H9 (cell line): ENCODE results near the gene BMPR1A. TPM values are rescaled to one million over a fixed set of nuclear protein-coding genes. Genes with fewer than 3 reads are reported as not detected.

Experiments used
- DNase-seq: peaks from one replicate; pipeline ENCODE4 v3.0.0-alpha.2; 2017
- H2AFZ ChIP-seq: one replicate; pipeline ENCODE4 v1.6.1; 2013; ENCODE audit warnings: mild to moderate bottlenecking, low read length, control low read depth, moderate library complexity
- H2AK5ac ChIP-seq: 2 replicates; pipeline ENCODE4 v1.6.1; 2013; ENCODE audit warnings: low read length, control low read depth, mixed read lengths; ENCODE audit not compliant: insufficient read length
- H2BK120ac ChIP-seq: one replicate; pipeline ENCODE4 v1.6.1; 2013; ENCODE audit warnings: low read depth, mild to moderate bottlenecking, low read length, control low read depth, inconsistent platforms; ENCODE audit not compliant: poor library complexity, severe bottlenecking
- H2BK12ac ChIP-seq: 2 replicates; pipeline ENCODE4 v1.6.1; 2013; ENCODE audit warnings: low read length, control low read depth, mixed read lengths, low read depth; ENCODE audit not compliant: insufficient read length
- H2BK15ac ChIP-seq: 2 replicates; pipeline ENCODE4 v1.6.1; 2013; ENCODE audit warnings: low read depth, low read length, control low read depth
- H2BK20ac ChIP-seq: one replicate; pipeline ENCODE4 v1.6.1; 2013; ENCODE audit warnings: low read depth, mild to moderate bottlenecking, low read length, control low read depth, inconsistent platforms; ENCODE audit not compliant: poor library complexity, severe bottlenecking
- H2BK5ac ChIP-seq: 2 replicates; pipeline ENCODE4 v1.6.1; 2013; ENCODE audit warnings: low read length, control low read depth, mixed read lengths; ENCODE audit not compliant: insufficient read length
- H3K14ac ChIP-seq: 2 replicates; pipeline ENCODE4 v1.6.1; 2013; ENCODE audit warnings: low read length, control low read depth; ENCODE audit not compliant: insufficient read depth
- H3K18ac ChIP-seq: 2 replicates; pipeline ENCODE4 v1.6.1; 2013; ENCODE audit warnings: low read depth, mild to moderate bottlenecking, mixed read lengths, low read length, control low read depth; ENCODE audit not compliant: insufficient read length
- H3K23ac ChIP-seq: 2 replicates; pipeline ENCODE4 v1.6.1; 2013; ENCODE audit warnings: low read length, control low read depth, mixed read lengths, low read depth; ENCODE audit not compliant: insufficient read length
- H3K23me2 ChIP-seq: 2 replicates; pipeline ENCODE4 v1.6.1; 2013; ENCODE audit warnings: low read depth, mild to moderate bottlenecking, mixed read lengths, low read length, control low read depth; ENCODE audit not compliant: insufficient read length, poor library complexity, severe bottlenecking
- H3K27ac ChIP-seq: 2 replicates; pipeline ENCODE4 v1.5.1; 2013; ENCODE audit warnings: low read length, control low read depth, mixed read lengths, low read depth; ENCODE audit not compliant: insufficient read length
- H3K27me3 ChIP-seq: 2 replicates; pipeline ENCODE4 v1.6.1; 2013; ENCODE audit warnings: low read length, control low read depth, inconsistent platforms; ENCODE audit not compliant: insufficient read depth
- H3K4ac ChIP-seq: 2 replicates; pipeline ENCODE4 v1.6.1; 2013; ENCODE audit warnings: low read depth, mild to moderate bottlenecking, control low read depth, inconsistent platforms, low read length, moderate library complexity
- H3K4me1 ChIP-seq: 2 replicates; pipeline ENCODE4 v1.6.1; 2013; ENCODE audit warnings: low read length, control low read depth, inconsistent platforms; ENCODE audit not compliant: insufficient read depth
- H3K4me2 ChIP-seq: 2 replicates; pipeline ENCODE4 v1.6.1; 2013; ENCODE audit warnings: low read length, control low read depth, mixed read lengths; ENCODE audit not compliant: insufficient read length, insufficient read depth
- H3K56ac ChIP-seq: 2 replicates; pipeline ENCODE4 v1.6.1; 2013; ENCODE audit warnings: low read depth, mild to moderate bottlenecking, mixed read lengths, low read length, control low read depth; ENCODE audit not compliant: insufficient read length
- H3K79me1 ChIP-seq: 2 replicates; pipeline ENCODE4 v1.6.1; 2013; ENCODE audit warnings: low read depth, mild to moderate bottlenecking, moderate library complexity, low read length, control low read depth, inconsistent platforms; ENCODE audit not compliant: insufficient read depth, poor library complexity, severe bottlenecking
- H3K79me2 ChIP-seq: 2 replicates; pipeline ENCODE4 v1.6.1; 2013; ENCODE audit warnings: low read length, control low read depth, inconsistent platforms; ENCODE audit not compliant: insufficient read depth
- H3K9ac ChIP-seq: 2 replicates; pipeline ENCODE4 v1.6.1; 2013; ENCODE audit warnings: low read length, control low read depth, mixed read lengths; ENCODE audit not compliant: insufficient read length; ENCODE audit errors: extremely low read depth
- H3K9me3 ChIP-seq: one replicate; pipeline ENCODE4 v1.6.1; 2013; ENCODE audit warnings: low read depth, low read length, inconsistent platforms; ENCODE audit not compliant: control insufficient read depth
- H3T11ph ChIP-seq: one replicate; pipeline ENCODE4 v1.6.1; 2013; ENCODE audit warnings: mild to moderate bottlenecking, low read length, control low read depth, inconsistent platforms
- H4K20me1 ChIP-seq: one replicate; pipeline ENCODE4 v1.6.1; 2013; ENCODE audit not compliant: control insufficient read depth, insufficient read length, insufficient read depth
- H4K5ac ChIP-seq: 2 replicates; pipeline ENCODE4 v1.6.1; 2013; ENCODE audit warnings: low read depth, mild to moderate bottlenecking, mixed read lengths, low read length, control low read depth; ENCODE audit not compliant: insufficient read length
- H4K8ac ChIP-seq: replicated peaks from 2 replicates; pipeline ENCODE4 v1.6.1; 2013; ENCODE audit warnings: low read length, control low read depth, mixed read lengths, low read depth; ENCODE audit not compliant: insufficient read length
- H4K91ac ChIP-seq: 2 replicates; pipeline ENCODE4 v1.6.1; 2013; ENCODE audit warnings: low read depth, mild to moderate bottlenecking, moderate library complexity, mixed read lengths, low read length, control low read depth; ENCODE audit not compliant: insufficient read length
- H3K27ac Mint-ChIP-seq, 3 experiments: 2 replicates in 2 of 3; 3 replicates in 1 of 3; pipeline ENCODE4 v1.8.0; 2020 to 2021; ENCODE audit warnings: mixed read lengths in 3 of 3, mild to moderate bottlenecking in 1 of 3, moderate library complexity in 1 of 3
- H3K27me3 Mint-ChIP-seq: 2 replicates; pipeline ENCODE4 v1.8.0; 2021; ENCODE audit warnings: low read depth, mild to moderate bottlenecking, moderate library complexity, mixed read lengths
- H3K36me3 Mint-ChIP-seq, 3 experiments: 2 replicates in 2 of 3; 3 replicates in 1 of 3; pipeline ENCODE4 v1.8.0; 2020 to 2021; ENCODE audit warnings: low read depth in 3 of 3, mixed read lengths in 3 of 3; ENCODE audit not compliant: insufficient read depth in 1 of 3
- H3K4me1 Mint-ChIP-seq, 2 experiments: 2 replicates each; pipeline ENCODE4 v1.8.0; 2020; ENCODE audit warnings: mixed read lengths in 2 of 2
- H3K4me3 Mint-ChIP-seq, 2 experiments: 2 replicates in 1 of 2; 3 replicates in 1 of 2; pipeline ENCODE4 v1.8.0; 2020 to 2021; ENCODE audit warnings: mild to moderate bottlenecking in 2 of 2, mixed read lengths in 2 of 2, moderate library complexity in 1 of 2
- H3K9me3 Mint-ChIP-seq, 2 experiments: 2 replicates in 1 of 2; 3 replicates in 1 of 2; pipeline ENCODE4 v1.8.0; 2020; ENCODE audit warnings: mild to moderate bottlenecking in 2 of 2, mixed read lengths in 2 of 2, moderate library complexity in 1 of 2
- WGBS: extraction: QIAGEN DNeasy Blood & Tissue Kit; methylation state at CpG from one replicate; pipeline ENCODE4 v1.1.7; 2013; ENCODE audit warnings: missing lambda C conversion rate, low lambda C conversion rate, mixed read lengths; ENCODE audit not compliant: insufficient read length; ENCODE audit errors: extremely low coverage; 5-methylcytosine and 5-hydroxymethylcytosine counted together
- total RNA-seq: library from RNA; stranded (reverse); gene quantifications from 2 replicates; pipeline ENCODE4 v1.2.1, GENCODE V29; 2021
- TF ChIP-seq, protein P1 (sequence below): fragments of 200-600 bp; sonication (generic); conservative IDR thresholded peaks from 3 replicates; pipeline ENCODE4 v1.8.0; 2021; ENCODE audit warnings: antibody characterized with exemption, mild to moderate bottlenecking

Gene BMPR1A
- total RNA-seq, 1 experiment from 2014 or later = 138 TPM

DNA sequence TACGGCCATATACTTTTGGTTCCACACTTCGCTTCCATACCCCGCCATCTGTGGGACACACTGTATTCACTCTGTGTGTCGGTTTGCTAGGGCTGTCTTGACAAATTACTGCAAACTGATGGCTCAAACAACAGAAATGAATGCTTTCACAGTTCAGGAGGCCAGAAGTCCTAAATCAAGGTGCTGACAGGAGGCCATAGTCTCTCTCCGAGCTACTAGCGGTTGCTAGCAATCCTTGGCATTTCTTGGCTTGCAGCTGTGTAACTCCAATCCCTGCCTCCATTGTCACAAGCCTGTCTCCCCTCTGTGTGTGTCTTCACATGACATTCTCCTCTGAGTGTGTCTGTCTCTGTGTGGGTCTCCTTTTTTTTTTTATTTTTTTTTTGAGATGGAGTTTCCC is 28.9 kb upstream of the BMPR1A start:
- H2AK5ac ChIP-seq = no peak overlapping the region
- no peak overlapping the region for H2BK5ac ChIP-seq
- no peaks in the 10 kb centered on the region for H3K79me1 ChIP-seq
- no peak overlapping the region for H2AFZ ChIP-seq
- Mint-ChIP-seq H3K27me3 (peaks cover 10% of the 10 kb centered on the region; the same call in 1 of the 2 replicates), H3K4me1 (no peaks in the 10 kb centered on the region), H3K36me3 (no peaks in the 10 kb centered on the region), H3K4me3 (no peak overlapping the region), H3K9me3 (no peaks in the 10 kb centered on the region), H3K27ac (no peak overlapping the region)
- H3T11ph ChIP-seq = no peak overlapping the region
- no peak overlapping the region for H4K91ac ChIP-seq
- no peak overlapping the region for H4K5ac ChIP-seq
- H4K8ac ChIP-seq = no peak overlapping the region
- H3K79me2 ChIP-seq = no peaks in the 10 kb centered on the region
- H3K4ac ChIP-seq = no peak overlapping the region
- no peaks in the 10 kb centered on the region for H3K27me3 ChIP-seq
- no peak overlapping the region for H3K18ac ChIP-seq
- H2BK12ac ChIP-seq = no peak overlapping the region
- H3K4me1 ChIP-seq = no peaks in the 10 kb centered on the region
- no CpG with 5 or more reads among the region's 6 CpGs for WGBS
- DNase-seq = no peak
- no peaks in the 10 kb centered on the region for H4K20me1 ChIP-seq
- H3K9me3 ChIP-seq = no peaks in the 10 kb centered on the region
- H3K23ac ChIP-seq = no peak overlapping the region
- no peak overlapping the region for H2BK15ac ChIP-seq
- H3K14ac ChIP-seq = no peak overlapping the region
- TF ChIP-seq, protein P1, sequence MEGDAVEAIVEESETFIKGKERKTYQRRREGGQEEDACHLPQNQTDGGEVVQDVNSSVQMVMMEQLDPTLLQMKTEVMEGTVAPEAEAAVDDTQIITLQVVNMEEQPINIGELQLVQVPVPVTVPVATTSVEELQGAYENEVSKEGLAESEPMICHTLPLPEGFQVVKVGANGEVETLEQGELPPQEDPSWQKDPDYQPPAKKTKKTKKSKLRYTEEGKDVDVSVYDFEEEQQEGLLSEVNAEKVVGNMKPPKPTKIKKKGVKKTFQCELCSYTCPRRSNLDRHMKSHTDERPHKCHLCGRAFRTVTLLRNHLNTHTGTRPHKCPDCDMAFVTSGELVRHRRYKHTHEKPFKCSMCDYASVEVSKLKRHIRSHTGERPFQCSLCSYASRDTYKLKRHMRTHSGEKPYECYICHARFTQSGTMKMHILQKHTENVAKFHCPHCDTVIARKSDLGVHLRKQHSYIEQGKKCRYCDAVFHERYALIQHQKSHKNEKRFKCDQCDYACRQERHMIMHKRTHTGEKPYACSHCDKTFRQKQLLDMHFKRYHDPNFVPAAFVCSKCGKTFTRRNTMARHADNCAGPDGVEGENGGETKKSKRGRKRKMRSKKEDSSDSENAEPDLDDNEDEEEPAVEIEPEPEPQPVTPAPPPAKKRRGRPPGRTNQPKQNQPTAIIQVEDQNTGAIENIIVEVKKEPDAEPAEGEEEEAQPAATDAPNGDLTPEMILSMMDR = no peak
- no peak overlapping the region for H3K56ac ChIP-seq
- no peak overlapping the region for H3K4me2 ChIP-seq
- no peak overlapping the region for H3K9ac ChIP-seq
- H2BK20ac ChIP-seq = no peak overlapping the region
- H3K27ac ChIP-seq = no peak overlapping the region
- no peaks in the 10 kb centered on the region for H3K23me2 ChIP-seq
- H2BK120ac ChIP-seq = no peak overlapping the region
